Lung (tissue), 12 donors: ENCODE measurements around the gene SFSWAP. TPM values are rescaled to one million over a fixed set of nuclear protein-coding genes. Genes with fewer than 3 reads are reported as not detected.

ENCODE experiments used
- ATAC-seq: fragments of 200-7000 bp; cut with Tn5 transposase; one replicate; pipeline ENCODE4 v1.9.1; 2020; ENCODE audit warnings: moderate number of reproducible peaks; ENCODE audit not compliant: insufficient read depth, low FRiP score
- DNase-seq, 3 donors: peaks; one replicate each; pipeline ENCODE4 v3.0.0-alpha.2; 2013 to 2017
- H3K27ac ChIP-seq, 2 donors: one replicate each; pipeline ENCODE4 v1.5.1; 2013; ENCODE audit warnings: mild to moderate bottlenecking in 2 of 2, moderate library complexity in 2 of 2, control low read depth in 1 of 2, inconsistent platforms in 1 of 2, low read depth in 1 of 2, low read length in 1 of 2
- H3K27me3 ChIP-seq, 3 donors: one replicate each; pipeline ENCODE4 v1.5.1; 2013; ENCODE audit warnings: low read length in 2 of 3; ENCODE audit not compliant: control insufficient read depth in 3 of 3, insufficient read depth in 3 of 3
- H3K36me3 ChIP-seq, 4 donors: one replicate each; pipeline ENCODE4 v1.5.1; 2013; ENCODE audit warnings: low read length in 4 of 4, mild to moderate bottlenecking in 1 of 4, moderate library complexity in 1 of 4; ENCODE audit not compliant: control insufficient read depth in 4 of 4, insufficient read depth in 4 of 4
- H3K4me1 ChIP-seq, 5 donors: one replicate each; pipeline ENCODE4 v1.5.1; 2013; ENCODE audit warnings: low read length in 5 of 5, mild to moderate bottlenecking in 2 of 5, moderate library complexity in 1 of 5; ENCODE audit not compliant: control insufficient read depth in 5 of 5, insufficient read depth in 5 of 5
- H3K4me3 ChIP-seq: one replicate; pipeline ENCODE4 v1.5.1; 2013; ENCODE audit warnings: mild to moderate bottlenecking, control low read depth, moderate library complexity
- H3K9ac ChIP-seq, 2 donors: one replicate each; pipeline ENCODE4 v1.5.1; 2013; ENCODE audit warnings: low read length in 2 of 2, control low read depth in 1 of 2; ENCODE audit not compliant: insufficient read depth in 1 of 2
- H3K9me3 ChIP-seq, 4 donors: one replicate each; pipeline ENCODE4 v1.5.1; 2013; ENCODE audit warnings: low read length in 3 of 4, mild to moderate bottlenecking in 1 of 4, moderate library complexity in 1 of 4; ENCODE audit not compliant: control insufficient read depth in 4 of 4, insufficient read depth in 3 of 4
- WGBS, 2 donors: extraction: QIAGEN DNeasy Blood & Tissue Kit; methylation state at CpG; one replicate each; pipeline ENCODE4 v1.1.7; 2013; 5-methylcytosine and 5-hydroxymethylcytosine counted together
- polyA plus RNA-seq, 2 donors: library from polyadenylated mRNA; stranded (reverse); fragments of 200-250 nt; gene quantifications; one replicate each; pipeline ENCODE4 v1.2.1, GENCODE V29; 2013
- total RNA-seq, 2 donors: library from RNA; depleted of rRNA in 1 of 2; stranded (reverse); fragments of >200 nt in 1 of 2; gene quantifications; one replicate each; pipeline ENCODE4 v1.2.1, GENCODE V29; 2014 to 2021
- TF ChIP-seq, protein P1 (sequence below): IDR thresholded peaks from 2 replicates; pipeline ENCODE4 v1.5.1; 2012; ENCODE audit warnings: mild to moderate bottlenecking; ENCODE audit errors: control extremely low read depth, extremely low read depth
- donor health status: control.
- donor health status: control.
- donor health status: Bipolar disorder and iron deficiency.
- donor health status: healthy.
- donor health status: DM: yes; HTN: yes; CAD: no.

SFSWAP gene
- total and polyA plus RNA-seq, 4 donors: 23.3 to 49.9 (median 40.0) TPM

DNA sequence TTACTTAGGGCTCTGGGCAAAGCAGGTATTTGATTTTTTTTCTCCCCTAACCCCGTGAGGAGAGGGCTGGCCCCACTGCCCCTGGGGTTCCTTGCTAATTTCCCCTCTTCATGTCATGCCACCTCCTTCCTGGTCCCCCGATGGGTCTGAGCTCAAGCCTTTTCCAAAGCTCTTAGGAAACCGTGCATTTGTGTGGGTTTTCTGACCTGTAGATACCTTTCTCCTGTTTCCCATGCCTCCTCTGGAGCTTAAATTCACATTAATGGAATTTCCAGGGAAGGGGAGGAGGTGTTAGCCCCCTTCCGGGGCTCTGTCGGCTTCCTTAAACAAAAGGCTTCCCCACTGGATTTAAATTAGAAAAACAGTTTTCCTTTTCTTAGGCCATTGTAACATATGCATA is 12.6 kb downstream of the SFSWAP start:
- no peak for DNase-seq
- no peak overlapping the region for H3K4me3 ChIP-seq
- peaks cover 38 to 66% (median 51%) of the 10 kb centered on the region in 4 donors for H3K36me3 ChIP-seq
- no peak for ATAC-seq
- TF ChIP-seq, protein P1, sequence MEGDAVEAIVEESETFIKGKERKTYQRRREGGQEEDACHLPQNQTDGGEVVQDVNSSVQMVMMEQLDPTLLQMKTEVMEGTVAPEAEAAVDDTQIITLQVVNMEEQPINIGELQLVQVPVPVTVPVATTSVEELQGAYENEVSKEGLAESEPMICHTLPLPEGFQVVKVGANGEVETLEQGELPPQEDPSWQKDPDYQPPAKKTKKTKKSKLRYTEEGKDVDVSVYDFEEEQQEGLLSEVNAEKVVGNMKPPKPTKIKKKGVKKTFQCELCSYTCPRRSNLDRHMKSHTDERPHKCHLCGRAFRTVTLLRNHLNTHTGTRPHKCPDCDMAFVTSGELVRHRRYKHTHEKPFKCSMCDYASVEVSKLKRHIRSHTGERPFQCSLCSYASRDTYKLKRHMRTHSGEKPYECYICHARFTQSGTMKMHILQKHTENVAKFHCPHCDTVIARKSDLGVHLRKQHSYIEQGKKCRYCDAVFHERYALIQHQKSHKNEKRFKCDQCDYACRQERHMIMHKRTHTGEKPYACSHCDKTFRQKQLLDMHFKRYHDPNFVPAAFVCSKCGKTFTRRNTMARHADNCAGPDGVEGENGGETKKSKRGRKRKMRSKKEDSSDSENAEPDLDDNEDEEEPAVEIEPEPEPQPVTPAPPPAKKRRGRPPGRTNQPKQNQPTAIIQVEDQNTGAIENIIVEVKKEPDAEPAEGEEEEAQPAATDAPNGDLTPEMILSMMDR: no peak
- no peak overlapping the region for H3K27ac ChIP-seq
- no peaks in the 10 kb centered on the region for H3K9me3 ChIP-seq
- peaks cover 0 to 3% (median 0%) of the 10 kb centered on the region in 5 donors for H3K4me1 ChIP-seq
- WGBS, 2 donors: 65 to 76% methylated on average over 5 of the region's 5 CpGs
- no peak overlapping the region for H3K9ac ChIP-seq
- H3K27me3 ChIP-seq: no peaks in the 10 kb centered on the region

DNA sequence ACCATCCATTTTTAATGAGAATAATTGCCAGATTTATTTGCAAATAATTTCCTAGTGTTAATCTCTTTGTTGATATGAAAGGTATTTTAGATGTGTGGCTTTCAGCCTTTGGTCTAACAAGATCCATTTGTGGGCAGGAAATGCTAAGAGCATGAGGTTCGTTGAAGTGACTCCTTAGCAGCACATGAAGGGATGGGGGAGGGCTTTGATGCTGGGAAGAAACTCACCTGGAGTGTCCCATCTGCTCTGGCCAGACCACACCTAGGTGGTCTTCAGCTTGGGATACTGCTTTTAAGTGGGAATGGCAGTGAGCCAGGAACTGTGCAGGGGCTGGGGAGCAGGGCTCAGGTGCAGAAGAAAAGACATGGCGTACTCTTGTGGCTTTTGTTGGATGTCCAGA is 13.6 kb downstream of the SFSWAP start:
- Histone ChIP-seq H3K27me3 (no peaks in the 10 kb centered on the region), H3K9ac (no peak overlapping the region), H3K9me3 (no peaks in the 10 kb centered on the region), H3K36me3 (peaks cover 37 to 66% (median 54%) of the 10 kb centered on the region in 4 donors), H3K4me1 (peaks cover 0 to 3% (median 0%) of the 10 kb centered on the region in 5 donors), H3K4me3 (no peak overlapping the region), H3K27ac (no peak overlapping the region)
- 74 to 79% methylated on average over 2 of the region's 2 CpGs for WGBS, 2 donors
- TF ChIP-seq, protein P1: no peak
- ATAC-seq: no peak
- no peak for DNase-seq

DNA sequence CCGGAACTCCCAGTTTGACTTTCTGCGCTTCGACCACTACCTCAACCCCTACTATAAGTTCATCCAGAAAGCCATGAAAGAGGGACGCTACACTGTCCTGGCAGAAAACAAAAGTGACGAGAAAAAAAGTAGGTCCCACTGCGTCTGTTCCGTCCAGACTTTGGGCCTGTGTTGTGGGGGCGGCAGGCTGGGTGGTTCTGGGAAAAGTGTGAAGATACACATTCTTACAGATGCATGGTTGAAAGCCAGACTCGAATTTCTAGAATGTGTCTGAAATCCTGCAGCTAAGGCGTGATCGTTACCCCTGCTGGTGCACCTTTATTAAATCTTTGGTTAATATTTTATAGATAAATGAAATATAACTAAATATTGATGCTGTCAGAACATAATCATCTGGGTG is 14.6 kb downstream of the SFSWAP start:
- peaks cover 38 to 64% (median 52%) of the 10 kb centered on the region in 4 donors for H3K36me3 ChIP-seq
- H3K4me1 ChIP-seq: peaks cover 0 to 3% (median 0%) of the 10 kb centered on the region in 5 donors
- no peaks in the 10 kb centered on the region for H3K9me3 ChIP-seq
- TF ChIP-seq, protein P1: no peak
- H3K27ac ChIP-seq: no peak overlapping the region
- H3K9ac ChIP-seq: no peak overlapping the region
- DNase-seq: no peak
- no peak for ATAC-seq
- H3K27me3 ChIP-seq: no peaks in the 10 kb centered on the region
- H3K4me3 ChIP-seq: no peak overlapping the region
- WGBS, 2 donors: 95 to 96% methylated on average over 11 of the region's 11 CpGs

DNA sequence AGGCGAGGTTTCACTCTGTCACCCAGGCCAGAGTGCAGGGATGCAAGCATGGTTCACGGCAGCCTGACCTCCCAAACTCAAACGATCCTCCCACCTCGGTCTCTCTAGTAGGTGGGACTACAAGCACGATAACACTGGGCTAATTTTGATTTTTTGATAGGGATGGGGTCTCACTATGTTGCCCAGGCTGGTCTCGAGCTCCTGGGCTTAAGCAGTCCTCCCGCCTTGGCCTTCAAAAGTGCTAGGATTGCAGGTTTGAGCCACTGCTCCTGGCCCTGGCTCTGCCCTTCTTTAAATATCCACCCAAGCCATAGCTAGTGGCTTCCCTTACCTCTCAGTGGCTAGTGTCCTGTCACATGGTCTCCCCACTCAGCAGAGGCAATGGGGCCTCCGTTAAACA is 17.8 kb downstream of the SFSWAP start:
- no peaks in the 10 kb centered on the region for H3K9me3 ChIP-seq
- H3K4me3 ChIP-seq: no peak overlapping the region
- H3K27me3 ChIP-seq: no peaks in the 10 kb centered on the region
- WGBS, 2 donors: 96 to 98% methylated on average over 7 to 8 of the region's 8 CpGs
- TF ChIP-seq, protein P1: no peak
- no peak overlapping the region for H3K9ac ChIP-seq
- H3K27ac ChIP-seq: no peak overlapping the region
- H3K36me3 ChIP-seq: peaks cover 43 to 62% (median 51%) of the 10 kb centered on the region in 4 donors
- DNase-seq (no peak), ATAC-seq (no peak)
- no peaks in the 10 kb centered on the region for H3K4me1 ChIP-seq
